ENCODE measurements around the gene STRIP2. TPM values are rescaled to one million over a fixed set of nuclear protein-coding genes. Genes with fewer than 3 reads are reported as not detected.

Gene STRIP2
- total RNA-seq, 1 experiment from 2014 or later: 6.5 TPM

DNA sequence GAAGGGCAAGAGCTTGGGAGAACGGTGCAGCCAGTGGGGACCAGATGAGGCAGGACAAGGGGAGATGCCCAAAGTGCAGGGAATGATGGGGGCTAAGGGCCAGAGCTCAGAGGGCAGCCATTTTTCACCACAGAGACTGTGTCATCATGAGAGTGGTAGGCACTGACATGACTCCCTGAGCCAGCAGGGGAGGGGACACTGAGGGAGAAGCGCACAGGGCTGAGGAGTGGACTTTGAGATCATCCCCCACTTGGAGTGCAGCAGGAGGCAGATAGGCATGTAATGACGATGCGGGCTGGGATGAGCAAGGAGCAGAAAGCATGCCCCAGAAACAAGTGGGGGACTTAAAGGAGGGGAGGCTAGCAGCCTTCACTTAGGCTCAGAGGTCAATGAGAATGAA is 62.9 kb downstream of the STRIP2 start:
- ChIA-PET POLR2A (no interaction called here), CTCF (interaction anchor here (1.0 kb wide), 1 partner anchor 111 kb away, joined by 3 read pairs; no protein-coding TSS in a partner anchor)
- no peaks in the 10 kb centered on the region for H3K9me3 Mint-ChIP-seq
- no peak overlapping the region for H3K4me3 Mint-ChIP-seq
- no peak overlapping the region for H3K27ac Mint-ChIP-seq
- H3K4me1 Mint-ChIP-seq: no peaks in the 10 kb centered on the region; the same call in 1 of the 2 replicates
- peaks cover 25% of the 10 kb centered on the region for H3K27me3 Mint-ChIP-seq (ENCODE audit: low read depth)
- TF ChIP-seq IRF2 (CRISPR knock-in tag; IDR thresholded peaks at IDR 0.05; ENCODE audit: borderline replicate concordance, low read depth) (no peak), ELF4 (CRISPR knock-in tag; IDR thresholded peaks at IDR 0.05; ENCODE audit: low read depth) (no peak), PREB (CRISPR knock-in tag; IDR thresholded peaks at IDR 0.05; ENCODE audit: borderline replicate concordance) (no peak), SOX15 (CRISPR knock-in tag; IDR thresholded peaks at IDR 0.05) (no peak), ZNF317 (CRISPR knock-in tag; IDR thresholded peaks at IDR 0.05; ENCODE audit: borderline replicate concordance, low read depth) (no peak), ZNF138 (CRISPR knock-in tag; conservative IDR thresholded peaks at IDR 0.05) (no peak), ETV6 (CRISPR knock-in tag; IDR thresholded peaks at IDR 0.05) (no peak), TP53 (CRISPR knock-in tag; IDR thresholded peaks at IDR 0.05) (no peak), ZBTB43 (CRISPR knock-in tag; IDR thresholded peaks at IDR 0.05) (no peak), KAT7 (CRISPR knock-in tag; IDR thresholded peaks at IDR 0.05; ENCODE audit: borderline replicate concordance) (no peak), JAZF1 (CRISPR knock-in tag; IDR thresholded peaks at IDR 0.05) (no peak), CBFB (CRISPR knock-in tag; IDR thresholded peaks at IDR 0.05; ENCODE audit: low read depth) (no peak)
- TF ChIP-seq, protein P1, sequence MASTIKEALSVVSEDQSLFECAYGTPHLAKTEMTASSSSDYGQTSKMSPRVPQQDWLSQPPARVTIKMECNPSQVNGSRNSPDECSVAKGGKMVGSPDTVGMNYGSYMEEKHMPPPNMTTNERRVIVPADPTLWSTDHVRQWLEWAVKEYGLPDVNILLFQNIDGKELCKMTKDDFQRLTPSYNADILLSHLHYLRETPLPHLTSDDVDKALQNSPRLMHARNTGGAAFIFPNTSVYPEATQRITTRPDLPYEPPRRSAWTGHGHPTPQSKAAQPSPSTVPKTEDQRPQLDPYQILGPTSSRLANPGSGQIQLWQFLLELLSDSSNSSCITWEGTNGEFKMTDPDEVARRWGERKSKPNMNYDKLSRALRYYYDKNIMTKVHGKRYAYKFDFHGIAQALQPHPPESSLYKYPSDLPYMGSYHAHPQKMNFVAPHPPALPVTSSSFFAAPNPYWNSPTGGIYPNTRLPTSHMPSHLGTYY (CRISPR knock-in tag; IDR thresholded peaks at IDR 0.05): no peak
- H3K36me3 Mint-ChIP-seq: no peaks in the 10 kb centered on the region
- DNase-seq (ENCODE audit: low spot score) (no peak), ATAC-seq (no peak)

DNA sequence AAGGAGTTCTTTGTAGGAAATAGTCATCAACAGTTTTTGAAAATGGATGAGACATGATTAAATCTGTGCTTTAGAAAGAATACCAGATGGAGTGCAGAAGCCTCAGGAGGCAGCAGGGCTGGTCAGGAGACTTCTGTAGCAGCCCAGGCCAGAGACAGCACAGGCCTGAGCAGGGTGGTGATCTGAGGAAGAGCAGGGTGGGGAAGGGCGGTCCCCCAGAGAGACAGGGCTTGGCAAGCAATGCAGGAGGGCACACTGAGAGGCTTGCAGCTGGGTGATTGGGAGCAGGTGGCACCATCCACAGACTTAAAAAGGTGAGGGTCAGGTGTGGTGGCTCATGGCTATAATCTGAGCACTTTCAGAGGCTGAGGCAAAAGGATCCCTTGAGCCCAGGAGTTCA is 63.8 kb downstream of the STRIP2 start:
- Mint-ChIP-seq H3K4me3 (no peak overlapping the region), H3K9me3 (no peaks in the 10 kb centered on the region), H3K4me1 (peaks cover under 1% of the 10 kb centered on the region; the same call in 1 of the 2 replicates), H3K27me3 (ENCODE audit: low read depth) (peaks cover 27% of the 10 kb centered on the region), H3K36me3 (no peaks in the 10 kb centered on the region), H3K27ac (no peak overlapping the region)
- POLR2A ChIA-PET: no interaction called here
- no peak for TF ChIP-seq PRRX2 (CRISPR knock-in tag; IDR thresholded peaks at IDR 0.05)
- TF ChIP-seq RORB (CRISPR knock-in tag; IDR thresholded peaks at IDR 0.05): no peak
- no peak for TF ChIP-seq EMX1 (CRISPR knock-in tag; IDR thresholded peaks at IDR 0.05)
- no peak for TF ChIP-seq NR2C2 (CRISPR knock-in tag; IDR thresholded peaks at IDR 0.05)
- no peak for DNase-seq (ENCODE audit: low spot score)
- CTCF ChIA-PET: no interaction called here
- ATAC-seq: no peak

- Mint-ChIP-seq H3K36me3 (no peaks in the 10 kb centered on the region), H3K9me3 (no peaks in the 10 kb centered on the region), H3K27ac (no peak overlapping the region), H3K4me3 (no peak overlapping the region), H3K4me1 (peaks cover 5% of the 10 kb centered on the region), H3K27me3 (ENCODE audit: low read depth) (peaks cover 46% of the 10 kb centered on the region)
- ChIA-PET POLR2A (no interaction called here), CTCF (interaction anchor here (2.7 kb wide), 1 partner anchor 108 kb away, joined by 14 read pairs; no protein-coding TSS in a partner anchor)
- no peak for ATAC-seq
- no peak for DNase-seq (ENCODE audit: low spot score)
- TF ChIP-seq, protein P2, sequence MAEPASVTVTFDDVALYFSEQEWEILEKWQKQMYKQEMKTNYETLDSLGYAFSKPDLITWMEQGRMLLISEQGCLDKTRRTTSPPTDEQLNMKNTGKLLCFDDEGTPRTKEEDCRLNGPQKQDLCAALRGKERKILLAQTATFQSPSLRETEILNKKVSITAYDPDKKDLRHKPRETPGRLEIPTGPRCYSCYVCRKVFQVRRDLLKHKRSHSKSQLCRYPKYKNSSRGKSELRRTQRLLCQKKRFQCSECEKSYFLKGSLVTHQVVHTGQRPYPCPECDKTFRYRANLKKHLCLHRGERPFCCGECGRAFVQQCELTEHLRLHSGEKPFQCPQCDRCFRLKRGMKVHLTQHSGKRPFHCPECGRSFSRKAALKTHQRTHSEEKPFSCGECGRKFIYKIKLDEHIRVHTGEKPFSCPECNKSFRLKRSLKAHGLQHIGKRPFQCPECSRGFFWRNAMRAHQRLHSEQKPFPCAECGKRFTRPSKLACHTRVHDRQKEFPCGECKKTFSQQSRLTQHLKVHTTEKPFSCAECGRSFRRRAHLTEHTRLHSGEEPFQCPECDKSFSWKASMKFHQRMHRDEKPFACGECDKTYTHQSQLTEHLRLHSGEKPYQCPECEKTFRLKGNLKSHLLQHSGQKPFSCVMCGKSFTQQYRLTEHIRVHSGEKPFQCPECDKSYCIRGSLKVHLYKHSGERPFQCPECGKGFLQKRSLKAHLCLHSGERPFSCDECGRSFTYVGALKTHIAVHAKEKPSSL (CRISPR knock-in tag; conservative IDR thresholded peaks at IDR 0.05): no peak
- TF ChIP-seq, protein P3, sequence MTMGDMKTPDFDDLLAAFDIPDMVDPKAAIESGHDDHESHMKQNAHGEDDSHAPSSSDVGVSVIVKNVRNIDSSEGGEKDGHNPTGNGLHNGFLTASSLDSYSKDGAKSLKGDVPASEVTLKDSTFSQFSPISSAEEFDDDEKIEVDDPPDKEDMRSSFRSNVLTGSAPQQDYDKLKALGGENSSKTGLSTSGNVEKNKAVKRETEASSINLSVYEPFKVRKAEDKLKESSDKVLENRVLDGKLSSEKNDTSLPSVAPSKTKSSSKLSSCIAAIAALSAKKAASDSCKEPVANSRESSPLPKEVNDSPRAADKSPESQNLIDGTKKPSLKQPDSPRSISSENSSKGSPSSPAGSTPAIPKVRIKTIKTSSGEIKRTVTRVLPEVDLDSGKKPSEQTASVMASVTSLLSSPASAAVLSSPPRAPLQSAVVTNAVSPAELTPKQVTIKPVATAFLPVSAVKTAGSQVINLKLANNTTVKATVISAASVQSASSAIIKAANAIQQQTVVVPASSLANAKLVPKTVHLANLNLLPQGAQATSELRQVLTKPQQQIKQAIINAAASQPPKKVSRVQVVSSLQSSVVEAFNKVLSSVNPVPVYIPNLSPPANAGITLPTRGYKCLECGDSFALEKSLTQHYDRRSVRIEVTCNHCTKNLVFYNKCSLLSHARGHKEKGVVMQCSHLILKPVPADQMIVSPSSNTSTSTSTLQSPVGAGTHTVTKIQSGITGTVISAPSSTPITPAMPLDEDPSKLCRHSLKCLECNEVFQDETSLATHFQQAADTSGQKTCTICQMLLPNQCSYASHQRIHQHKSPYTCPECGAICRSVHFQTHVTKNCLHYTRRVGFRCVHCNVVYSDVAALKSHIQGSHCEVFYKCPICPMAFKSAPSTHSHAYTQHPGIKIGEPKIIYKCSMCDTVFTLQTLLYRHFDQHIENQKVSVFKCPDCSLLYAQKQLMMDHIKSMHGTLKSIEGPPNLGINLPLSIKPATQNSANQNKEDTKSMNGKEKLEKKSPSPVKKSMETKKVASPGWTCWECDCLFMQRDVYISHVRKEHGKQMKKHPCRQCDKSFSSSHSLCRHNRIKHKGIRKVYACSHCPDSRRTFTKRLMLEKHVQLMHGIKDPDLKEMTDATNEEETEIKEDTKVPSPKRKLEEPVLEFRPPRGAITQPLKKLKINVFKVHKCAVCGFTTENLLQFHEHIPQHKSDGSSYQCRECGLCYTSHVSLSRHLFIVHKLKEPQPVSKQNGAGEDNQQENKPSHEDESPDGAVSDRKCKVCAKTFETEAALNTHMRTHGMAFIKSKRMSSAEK (CRISPR knock-in tag; IDR thresholded peaks at IDR 0.05; ENCODE audit: borderline replicate concordance): no peak
- TF ChIP-seq RELA (CRISPR knock-in tag; IDR thresholded peaks at IDR 0.05; ENCODE audit: borderline replicate concordance): no peak
- TF ChIP-seq ZNF232 (CRISPR knock-in tag; IDR thresholded peaks at IDR 0.05): no peak
- TF ChIP-seq ZNF423 (CRISPR knock-in tag; IDR thresholded peaks at IDR 0.05): no peak
- no peak for TF ChIP-seq NFE2L1 (CRISPR knock-in tag; IDR thresholded peaks at IDR 0.05)
These were observed 65.8 kb downstream of the STRIP2 start for GRCh38 chr7:129499999-129500398.

All from WTC11 (cell line).